Glutamatergic neuron (in vitro differentiated cells): Measurements from ENCODE around the gene CDV3. TPM values are rescaled to one million over a fixed set of nuclear protein-coding genes. Genes with fewer than 3 reads are reported as not detected.
"Not testable (repeated sequence)": the region's sequence is repeated elsewhere in the genome, so short reads cannot be mapped to it uniquely, and the experiment has no call there.

Source experiments
- DNase-seq: peaks from one replicate; pipeline ENCODE4 v3.0.0; 2022
- H3K27ac Mint-ChIP-seq: one replicate; pipeline ENCODE4 v1.8.0; 2020; ENCODE audit warnings: mild to moderate bottlenecking, mixed read lengths, inconsistent platforms; ENCODE audit not compliant: unreplicated experiment
- H3K27me3 Mint-ChIP-seq: one replicate; pipeline ENCODE4 v1.8.0; 2020; ENCODE audit warnings: mild to moderate bottlenecking, moderate library complexity, mixed read lengths, inconsistent platforms; ENCODE audit not compliant: unreplicated experiment
- H3K36me3 Mint-ChIP-seq: one replicate; pipeline ENCODE4 v1.8.0; 2020; ENCODE audit warnings: mild to moderate bottlenecking, mixed read lengths, inconsistent platforms; ENCODE audit not compliant: unreplicated experiment
- H3K4me1 Mint-ChIP-seq: one replicate; pipeline ENCODE4 v1.8.0; 2020; ENCODE audit warnings: mild to moderate bottlenecking, low read depth, mixed read lengths, inconsistent platforms; ENCODE audit not compliant: unreplicated experiment
- H3K4me3 Mint-ChIP-seq: one replicate; pipeline ENCODE4 v1.8.0; 2020; ENCODE audit warnings: mild to moderate bottlenecking, mixed read lengths, inconsistent platforms; ENCODE audit not compliant: unreplicated experiment
- H3K9me3 Mint-ChIP-seq: one replicate; pipeline ENCODE4 v1.8.0; 2020; ENCODE audit warnings: mild to moderate bottlenecking, moderate library complexity, mixed read lengths, inconsistent platforms; ENCODE audit not compliant: unreplicated experiment
- long read RNA-seq: library from polyadenylated mRNA; unstranded; transcript quantifications from one replicate; pipeline ENCODE4 v2.0.0, GENCODE V29; 2020; ENCODE audit not compliant: unreplicated experiment
- total RNA-seq: library from RNA; stranded (reverse); fragmentation: NEBNext Ultra II Directional; extraction: Animal tissue kit (Norgen Biotek cat#: 25700); gene quantifications from one replicate; pipeline ENCODE4 v1.2.1, GENCODE V29; 2021; ENCODE audit not compliant: unreplicated experiment
- TF ChIP-seq, protein P1 (sequence below): fragments of 200-600 bp; sonication (generic); IDR thresholded peaks from one replicate; pipeline ENCODE4 v1.5.0; 2021; ENCODE audit not compliant: partially characterized antibody, unreplicated experiment

Gene CDV3, protein sequence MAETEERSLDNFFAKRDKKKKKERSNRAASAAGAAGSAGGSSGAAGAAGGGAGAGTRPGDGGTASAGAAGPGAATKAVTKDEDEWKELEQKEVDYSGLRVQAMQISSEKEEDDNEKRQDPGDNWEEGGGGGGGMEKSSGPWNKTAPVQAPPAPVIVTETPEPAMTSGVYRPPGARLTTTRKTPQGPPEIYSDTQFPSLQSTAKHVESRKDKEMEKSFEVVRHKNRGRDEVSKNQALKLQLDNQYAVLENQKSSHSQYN
- 91.2 TPM for total RNA-seq
- long read RNA-seq, partial matches to known transcripts: 0 of 5 reads
- long read RNA-seq, other reads (novel, unspliced or antisense): 5 of 5 reads

DNA sequence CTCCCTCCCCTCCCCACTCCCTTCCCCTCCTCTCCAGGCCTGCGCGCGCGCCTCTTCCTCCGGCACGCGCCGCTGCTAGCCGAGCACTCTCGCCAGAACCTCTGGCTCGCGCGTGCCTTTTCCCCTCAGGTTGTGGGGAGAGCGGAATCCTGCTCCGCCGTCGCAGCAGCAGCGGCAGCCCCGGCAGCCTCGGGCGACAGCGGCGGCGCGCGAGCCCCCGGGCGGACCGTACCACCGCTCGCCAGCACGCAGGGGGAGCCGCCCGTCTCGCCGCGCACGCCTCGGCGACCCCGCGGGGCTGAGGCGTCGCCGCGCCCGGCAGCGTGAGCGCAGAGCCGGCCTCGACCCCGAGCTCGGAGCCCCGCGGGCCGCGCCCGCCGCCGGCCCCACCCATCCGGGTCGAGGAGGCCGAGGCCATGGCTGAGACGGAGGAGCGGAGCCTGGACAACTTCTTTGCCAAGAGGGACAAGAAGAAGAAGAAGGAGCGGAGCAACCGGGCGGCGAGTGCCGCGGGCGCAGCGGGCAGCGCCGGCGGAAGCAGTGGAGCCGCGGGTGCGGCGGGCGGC, at the start of gene CDV3:
Gene CDV3, plus strand, starts transcription at position 58 of the 566 bp plus-strand sequence. Its CDS starts 359 bp downstream, at position 417.
- DNase-seq: peak; percentile 83
- H3K4me1 Mint-ChIP-seq: peaks cover 14% of the 10 kb centered on the region

DNA sequence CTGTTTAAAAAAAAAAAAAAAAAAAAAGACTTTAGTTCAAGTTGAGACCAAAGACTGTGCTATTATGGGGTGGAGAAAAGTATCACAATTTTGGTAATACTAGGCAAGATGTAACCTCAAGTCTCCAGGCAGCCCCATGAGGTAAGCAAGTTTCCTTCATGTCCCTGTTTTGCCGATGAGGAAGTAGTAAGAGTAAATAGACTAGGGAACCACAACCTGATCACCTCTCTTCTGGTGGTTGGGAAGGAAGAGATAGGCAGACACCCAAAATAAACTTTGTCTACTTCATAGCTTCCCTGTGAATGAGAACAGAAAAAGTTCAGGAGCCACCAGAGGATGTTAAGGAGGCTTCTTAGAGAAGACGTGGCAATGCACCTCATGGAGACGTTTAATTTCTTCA, 49.7 kb upstream of the CDV3 start:
- not testable (repeated sequence) for H3K27ac Mint-ChIP-seq, H3K4me3 Mint-ChIP-seq, H3K4me1 Mint-ChIP-seq, H3K36me3 Mint-ChIP-seq, H3K27me3 Mint-ChIP-seq, DNase-seq, H3K9me3 Mint-ChIP-seq

More for the DNA sequence above, at the start of gene CDV3:
- TF ChIP-seq, protein P1, sequence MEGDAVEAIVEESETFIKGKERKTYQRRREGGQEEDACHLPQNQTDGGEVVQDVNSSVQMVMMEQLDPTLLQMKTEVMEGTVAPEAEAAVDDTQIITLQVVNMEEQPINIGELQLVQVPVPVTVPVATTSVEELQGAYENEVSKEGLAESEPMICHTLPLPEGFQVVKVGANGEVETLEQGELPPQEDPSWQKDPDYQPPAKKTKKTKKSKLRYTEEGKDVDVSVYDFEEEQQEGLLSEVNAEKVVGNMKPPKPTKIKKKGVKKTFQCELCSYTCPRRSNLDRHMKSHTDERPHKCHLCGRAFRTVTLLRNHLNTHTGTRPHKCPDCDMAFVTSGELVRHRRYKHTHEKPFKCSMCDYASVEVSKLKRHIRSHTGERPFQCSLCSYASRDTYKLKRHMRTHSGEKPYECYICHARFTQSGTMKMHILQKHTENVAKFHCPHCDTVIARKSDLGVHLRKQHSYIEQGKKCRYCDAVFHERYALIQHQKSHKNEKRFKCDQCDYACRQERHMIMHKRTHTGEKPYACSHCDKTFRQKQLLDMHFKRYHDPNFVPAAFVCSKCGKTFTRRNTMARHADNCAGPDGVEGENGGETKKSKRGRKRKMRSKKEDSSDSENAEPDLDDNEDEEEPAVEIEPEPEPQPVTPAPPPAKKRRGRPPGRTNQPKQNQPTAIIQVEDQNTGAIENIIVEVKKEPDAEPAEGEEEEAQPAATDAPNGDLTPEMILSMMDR: no peak
- peaks cover 6% of the 10 kb centered on the region for H3K9me3 Mint-ChIP-seq
- no peaks in the 10 kb centered on the region for H3K36me3 Mint-ChIP-seq
- peaks cover 2% of the 10 kb centered on the region for H3K27me3 Mint-ChIP-seq
- H3K27ac Mint-ChIP-seq: peak within 1 kb of the TSS; percentile 80
- peak within 1 kb of the TSS; percentile 96 for H3K4me3 Mint-ChIP-seq

DNA sequence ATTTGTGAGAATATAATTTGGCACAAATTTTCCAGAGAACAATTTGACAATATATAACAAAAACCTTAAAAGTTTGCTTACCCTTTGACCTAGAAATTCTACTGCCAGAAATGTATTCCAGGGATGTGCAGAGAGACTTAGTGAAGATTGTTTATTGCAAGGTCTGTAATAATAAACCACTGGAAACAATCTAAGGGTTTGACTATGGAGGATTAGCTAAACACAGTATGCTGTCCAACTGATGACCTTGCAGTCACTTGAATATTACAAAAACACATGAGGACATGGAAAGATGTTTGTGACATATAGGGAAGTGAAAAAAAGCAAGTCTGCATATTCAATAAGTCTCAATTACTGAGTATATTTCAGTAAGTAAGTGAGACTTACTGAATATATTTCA, 48.1 kb upstream of the CDV3 start:
- Mint-ChIP-seq H3K27me3 (no peaks in the 10 kb centered on the region), H3K36me3 (peaks cover 10% of the 10 kb centered on the region), H3K4me1 (no peaks in the 10 kb centered on the region), H3K4me3 (no peak overlapping the region), H3K9me3 (peaks cover 2% of the 10 kb centered on the region), H3K27ac (no peak overlapping the region)
- no peak for DNase-seq
- TF ChIP-seq, protein P1: no peak

DNA sequence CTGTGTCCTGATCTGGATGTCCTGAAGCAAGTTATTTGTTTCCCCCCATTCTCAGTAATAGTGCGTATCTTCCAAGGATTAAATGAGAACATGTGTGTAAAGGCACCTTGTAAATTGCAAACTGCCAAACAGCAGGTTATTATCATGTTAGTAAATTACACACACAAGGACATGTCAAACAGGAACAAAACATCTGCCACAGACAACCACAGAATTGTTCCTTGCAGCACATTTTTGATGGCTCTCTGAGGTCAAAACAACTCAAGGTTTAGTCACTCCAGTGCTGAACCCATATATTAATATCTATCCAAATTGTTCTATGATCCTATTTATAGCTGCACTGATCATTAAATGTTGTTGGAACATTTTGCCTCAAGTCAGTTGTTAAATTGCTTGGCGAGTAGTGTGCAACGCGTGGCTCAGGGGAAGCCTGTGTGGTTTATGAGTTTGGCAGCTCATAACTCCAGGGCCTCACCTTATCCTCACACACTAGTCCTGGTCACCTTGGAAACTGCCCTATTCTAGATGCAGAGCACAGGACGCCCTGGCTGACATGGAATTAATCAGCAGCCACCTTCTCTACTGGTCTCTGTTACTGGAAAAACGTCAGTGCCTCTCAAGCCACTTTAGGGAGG, 46.3 kb upstream of the CDV3 start:
- H3K36me3 Mint-ChIP-seq: peaks cover 11% of the 10 kb centered on the region
- no peaks in the 10 kb centered on the region for H3K4me1 Mint-ChIP-seq
- TF ChIP-seq, protein P1: no peak
- H3K9me3 Mint-ChIP-seq: peaks cover 2% of the 10 kb centered on the region
- no peak overlapping the region for H3K4me3 Mint-ChIP-seq
- no peaks in the 10 kb centered on the region for H3K27me3 Mint-ChIP-seq
- H3K27ac Mint-ChIP-seq: no peak overlapping the region
- DNase-seq: no peak

DNA sequence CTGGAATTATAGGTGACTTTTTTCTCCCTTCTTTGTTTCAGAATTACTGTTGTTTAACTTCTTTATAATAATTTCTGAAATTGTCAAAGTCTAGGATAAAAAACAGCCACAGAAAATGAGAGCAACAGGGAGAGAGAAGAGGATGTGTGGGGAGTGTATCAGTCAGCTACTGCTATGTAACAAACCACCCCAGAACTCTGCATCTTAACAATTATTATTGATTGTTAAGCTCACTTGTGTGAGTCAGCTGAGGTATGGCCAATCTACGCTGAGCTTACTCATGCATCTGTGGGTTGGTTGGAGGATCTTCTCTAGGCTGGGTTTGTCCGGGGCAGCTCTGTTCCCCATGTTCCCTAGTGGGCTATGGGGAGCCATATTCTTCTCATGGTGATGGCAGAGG, 43.7 kb upstream of the CDV3 start:
- no peak for DNase-seq
- H3K4me3 Mint-ChIP-seq: no peak overlapping the region
- H3K36me3 Mint-ChIP-seq: peaks cover 11% of the 10 kb centered on the region
- TF ChIP-seq, protein P1: no peak
- H3K9me3 Mint-ChIP-seq: peaks cover 4% of the 10 kb centered on the region
- no peaks in the 10 kb centered on the region for H3K4me1 Mint-ChIP-seq
- no peaks in the 10 kb centered on the region for H3K27me3 Mint-ChIP-seq
- H3K27ac Mint-ChIP-seq: no peak overlapping the region
